GM12878 (cell line): Measurements from ENCODE around the gene KRT73.

Source experiments
- CEBPB ChIP-seq, 2 experiments: fragments of 150-350 bp in 1 of 2; IDR thresholded peaks; 2 replicates each; pipeline ENCODE4 v1.6.1; 2012 to 2014; ENCODE audit warnings: low read depth in 2 of 2, low read length in 2 of 2, borderline replicate concordance in 1 of 2, inconsistent platforms in 1 of 2
- CTCF ChIP-seq, 3 experiments: IDR thresholded peaks in 2 of 3; conservative IDR thresholded peaks in 1 of 3; 2 replicates each; pipeline ENCODE4 v1.5.1; 2011; ENCODE audit warnings: low read depth in 3 of 3, low read length in 3 of 3, mild to moderate bottlenecking in 3 of 3, control low read depth in 2 of 3, moderate library complexity in 2 of 3, inconsistent platforms in 1 of 3, mixed read lengths in 1 of 3; ENCODE audit not compliant: control insufficient read depth in 2 of 3, insufficient read depth in 1 of 3; ENCODE audit errors: extremely low read depth in 1 of 3
- EGR1 ChIP-seq, 2 experiments: IDR thresholded peaks; 1 replicate in 1 of 2; 2 replicates in 1 of 2; pipeline ENCODE4 v1.6.1; 2011 to 2012; ENCODE audit warnings: low read depth in 2 of 2, low read length in 2 of 2, borderline replicate concordance in 1 of 2, mild to moderate bottlenecking in 1 of 2, moderate library complexity in 1 of 2
- EZH2 ChIP-seq: IDR thresholded peaks from 2 replicates; pipeline ENCODE4 v1.6.1; 2012; ENCODE audit warnings: low read depth, mild to moderate bottlenecking, control low read depth, inconsistent platforms, low read length, borderline replicate concordance; ENCODE audit not compliant: control insufficient read depth
- JUND ChIP-seq: IDR thresholded peaks from 2 replicates; pipeline ENCODE4 v1.6.1; 2012; ENCODE audit warnings: low read depth, mild to moderate bottlenecking, low read length, improper control_type of control experiment, moderate library complexity
- POLR2AphosphoS5 ChIP-seq: IDR thresholded peaks from 2 replicates; pipeline ENCODE4 v1.6.1; 2011; ENCODE audit warnings: mild to moderate bottlenecking, low read length, inconsistent platforms
- USF1 ChIP-seq: IDR thresholded peaks from 2 replicates; pipeline ENCODE4 v1.6.1; 2011; ENCODE audit warnings: borderline replicate concordance, low read depth, mild to moderate bottlenecking, moderate library complexity, mixed read lengths, low read length; ENCODE audit not compliant: insufficient read depth; ENCODE audit errors: extremely low read length
- TF ChIP-seq, protein P1 (sequence below): IDR thresholded peaks from 2 replicates; pipeline ENCODE4 v1.6.1; 2012; ENCODE audit warnings: low read length, inconsistent platforms

DNA sequence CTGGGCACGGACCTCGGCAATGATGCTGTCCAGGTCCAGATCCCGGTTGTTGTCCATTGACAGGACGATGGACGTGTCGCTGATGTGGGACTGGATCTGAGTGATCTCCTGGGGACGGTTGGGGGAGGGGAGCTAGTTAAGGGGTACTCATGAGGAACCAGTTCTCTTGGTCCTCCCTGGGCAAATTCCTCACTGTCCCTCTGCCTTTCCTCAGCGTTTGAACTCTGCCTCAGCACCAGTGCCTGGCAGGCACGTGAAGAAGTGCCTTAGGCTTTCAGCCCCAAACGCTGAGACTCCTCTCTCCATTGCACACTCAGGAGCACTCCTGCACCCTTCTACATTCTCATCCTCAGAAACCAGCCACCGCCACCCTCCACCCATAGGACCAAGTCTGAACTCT lies 26.8 kb downstream of the KRT73 start:
- TF ChIP-seq CTCF (IDR thresholded peaks at IDR 0.05 in 2 of 3, conservative IDR thresholded peaks at IDR 0.05 in 1 of 3; ENCODE audit: control insufficient read depth in 2 of 3, extremely low read depth in 1 of 3, insufficient read depth in 1 of 3, low read depth in 3 of 3, low read length in 3 of 3) (no peak), JUND (no peak), CEBPB (IDR thresholded peaks at IDR 0.05; ENCODE audit: borderline replicate concordance in 1 of 2, low read depth in 2 of 2, low read length in 2 of 2) (no peak), POLR2AphosphoS5 (no peak), EGR1 (IDR thresholded peaks at IDR 0.05; ENCODE audit: borderline replicate concordance in 1 of 2, low read depth in 2 of 2, low read length in 2 of 2) (no peak), USF1 (no peak), EZH2 (no peak)
- TF ChIP-seq, protein P1, sequence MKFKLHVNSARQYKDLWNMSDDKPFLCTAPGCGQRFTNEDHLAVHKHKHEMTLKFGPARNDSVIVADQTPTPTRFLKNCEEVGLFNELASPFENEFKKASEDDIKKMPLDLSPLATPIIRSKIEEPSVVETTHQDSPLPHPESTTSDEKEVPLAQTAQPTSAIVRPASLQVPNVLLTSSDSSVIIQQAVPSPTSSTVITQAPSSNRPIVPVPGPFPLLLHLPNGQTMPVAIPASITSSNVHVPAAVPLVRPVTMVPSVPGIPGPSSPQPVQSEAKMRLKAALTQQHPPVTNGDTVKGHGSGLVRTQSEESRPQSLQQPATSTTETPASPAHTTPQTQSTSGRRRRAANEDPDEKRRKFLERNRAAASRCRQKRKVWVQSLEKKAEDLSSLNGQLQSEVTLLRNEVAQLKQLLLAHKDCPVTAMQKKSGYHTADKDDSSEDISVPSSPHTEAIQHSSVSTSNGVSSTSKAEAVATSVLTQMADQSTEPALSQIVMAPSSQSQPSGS: no peak
